ENCODE data around the gene FAM124B.
"Not testable (repeated sequence)": the region's sequence is repeated elsewhere in the genome, so short reads cannot be mapped to it uniquely, and the experiment has no call there.

FAM124B gene

DNA sequence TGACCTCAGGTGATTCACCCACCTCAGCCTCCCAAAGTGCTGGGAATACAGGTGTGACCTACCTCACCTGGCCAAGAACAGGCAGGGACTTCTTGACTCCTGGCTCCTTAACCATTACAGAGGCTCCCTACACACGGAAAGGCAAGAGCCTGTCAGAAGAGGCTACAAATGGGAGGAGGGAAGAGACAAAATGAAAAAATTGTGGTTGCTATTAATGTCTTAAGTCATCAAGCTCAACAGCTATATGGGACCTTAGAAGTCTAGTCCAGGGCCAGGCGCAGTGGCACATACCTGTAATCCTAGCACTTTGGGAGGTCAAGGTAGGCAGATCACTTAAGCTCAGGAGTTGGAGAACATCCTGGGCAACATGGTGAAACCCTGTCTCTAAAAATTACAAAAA lies 11.5 kb upstream of the FAM124B start:
- DNase-seq (ENCODE audit: low read depth in 1 of 2, low spot score in 1 of 2) = no peak

DNA sequence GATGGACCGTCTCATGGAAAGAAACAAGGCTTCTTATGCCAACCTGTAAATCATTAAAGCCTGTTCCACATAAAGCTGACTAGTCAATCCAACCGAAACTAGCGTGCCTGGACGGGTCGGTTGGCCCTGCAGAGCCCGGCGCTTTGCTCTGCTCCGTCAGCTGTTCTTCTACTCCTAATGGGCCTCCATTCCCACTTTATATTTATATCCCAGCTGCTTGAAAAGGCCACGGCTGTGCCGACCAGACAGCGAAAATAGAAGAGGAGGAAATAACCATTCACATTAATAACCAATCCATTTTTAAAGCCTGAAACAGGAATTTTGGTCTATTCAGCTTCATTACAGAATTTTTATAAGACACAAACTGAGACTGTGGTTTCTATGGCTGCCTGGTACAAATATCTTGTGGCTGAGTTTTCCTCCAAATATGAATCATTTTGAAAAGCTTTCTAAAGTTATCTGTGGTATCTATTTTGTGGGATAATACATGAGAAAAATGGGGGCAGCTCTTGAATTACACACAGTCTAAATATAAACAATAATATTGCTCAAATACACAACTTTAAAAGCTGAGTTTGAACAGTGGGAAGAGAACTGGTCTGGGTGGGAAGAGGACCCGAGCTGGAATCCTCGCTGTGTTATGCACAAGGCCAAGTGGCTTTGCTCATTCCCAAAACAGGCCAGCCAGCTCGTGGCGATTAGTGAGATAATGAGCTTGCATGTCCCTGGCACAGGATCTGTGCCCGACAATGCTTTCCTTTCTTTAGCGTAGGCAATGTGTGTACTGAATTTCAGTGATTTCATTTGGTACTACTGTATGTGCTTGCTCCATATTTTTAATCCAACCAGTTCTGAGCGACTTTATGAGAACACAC lies 10.5 kb upstream of the FAM124B start:
- no peak for DNase-seq (ENCODE audit: low read depth in 1 of 2, low spot score in 1 of 2)

DNA sequence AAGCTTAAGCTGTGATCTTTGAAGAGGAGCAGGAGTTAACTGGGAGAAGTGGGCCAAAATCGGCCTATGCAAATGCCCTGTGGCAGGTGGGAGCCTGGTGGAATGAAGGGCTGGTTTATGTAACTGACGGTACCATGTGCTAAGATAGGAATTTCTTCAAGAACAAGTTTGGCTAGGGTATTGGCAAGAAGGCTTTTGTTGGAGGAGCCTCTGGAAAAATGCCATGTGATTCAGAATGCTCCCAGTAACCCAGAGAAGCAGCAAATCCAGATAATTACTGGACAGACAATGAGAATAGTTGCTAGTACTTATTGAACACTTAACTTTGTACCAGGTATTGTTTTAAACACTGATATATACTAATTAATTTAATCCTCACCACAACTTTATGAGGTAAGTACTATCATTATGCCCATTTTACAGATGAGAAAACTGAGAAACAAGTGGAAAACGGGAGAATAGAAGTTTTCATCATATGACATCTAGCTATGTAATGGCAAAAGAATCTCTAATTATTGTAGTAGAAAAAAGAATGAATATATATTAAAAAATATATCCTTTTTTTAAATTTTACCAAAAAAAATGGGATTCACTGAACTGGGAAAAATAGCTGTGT lies 9.1 kb upstream of the FAM124B start:
- no peak for DNase-seq (ENCODE audit: low read depth in 1 of 2, low spot score in 1 of 2)

DNA sequence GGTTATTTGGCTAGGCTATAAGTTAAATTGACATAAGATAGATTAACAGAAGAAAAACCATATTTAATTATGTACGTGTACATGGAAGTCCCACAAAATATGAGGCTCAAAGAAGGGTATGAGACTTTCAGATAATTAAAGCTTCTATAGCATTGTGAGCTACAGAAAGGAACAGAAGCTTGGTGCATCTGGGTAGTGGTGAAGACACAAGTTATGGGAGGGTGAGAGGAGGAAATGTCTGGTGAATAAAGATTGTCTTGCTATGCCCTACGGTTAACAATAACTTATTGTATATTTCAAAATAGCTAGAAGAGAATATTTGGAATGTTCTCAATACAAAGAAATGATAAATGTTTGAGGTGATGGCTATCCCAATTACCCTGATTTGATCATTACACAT lies 6.8 kb upstream of the FAM124B start:
- DNase-seq (ENCODE audit: low read depth in 1 of 2, low spot score in 1 of 2) = no peak

DNA sequence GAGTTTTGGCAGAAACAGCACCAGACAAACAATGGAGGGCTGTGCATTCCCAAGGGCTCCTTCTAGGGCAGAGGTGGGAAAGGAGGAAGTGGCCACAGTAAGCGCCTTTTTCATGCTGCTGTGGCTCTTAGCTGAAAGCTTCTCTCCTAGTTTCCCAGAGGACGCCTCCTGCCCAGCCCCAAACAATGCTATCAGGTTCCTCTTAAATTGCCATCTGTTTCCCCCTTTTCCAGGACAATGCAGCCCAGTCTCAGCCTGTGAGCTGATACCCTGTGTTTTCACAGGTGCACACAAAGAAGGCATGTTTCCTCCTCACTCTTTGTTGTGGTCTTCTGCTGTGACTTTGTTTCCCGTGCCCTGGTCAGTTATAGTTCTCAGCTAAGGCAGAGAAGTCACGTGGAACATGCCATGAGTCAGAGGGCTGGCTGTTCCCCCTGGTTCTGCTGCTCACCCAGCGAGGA lies 5.4 kb upstream of the FAM124B start:
- no peak for DNase-seq (ENCODE audit: low read depth in 1 of 2, low spot score in 1 of 2)

DNA sequence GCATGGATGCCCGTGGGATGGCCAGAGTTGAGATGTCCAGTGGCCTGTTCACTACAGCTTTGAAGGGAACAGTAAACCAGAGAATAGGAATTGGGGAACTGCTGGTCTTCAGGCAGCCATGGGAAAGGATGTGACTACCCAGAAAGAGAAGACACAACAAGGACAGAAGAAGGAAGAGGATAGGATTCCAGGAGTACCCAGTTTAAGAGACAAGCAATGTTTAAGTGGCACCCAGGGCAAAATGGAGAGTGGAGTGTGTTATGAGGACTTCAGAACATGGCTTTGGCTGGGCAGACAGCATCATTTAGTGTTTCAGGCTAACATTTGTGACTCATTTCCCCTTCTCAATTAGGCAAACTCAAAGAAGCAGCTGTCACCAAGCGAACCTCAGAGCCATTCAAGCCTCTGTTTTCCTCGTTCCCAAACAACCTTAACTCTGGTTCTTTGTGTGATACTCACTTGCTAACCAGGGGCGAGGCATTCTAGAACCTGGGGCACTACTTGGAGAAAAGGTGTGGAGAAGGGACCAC lies 4.0 kb upstream of the FAM124B start:
- DNase-seq (ENCODE audit: low read depth in 1 of 2, low spot score in 1 of 2) = no peak

DNA sequence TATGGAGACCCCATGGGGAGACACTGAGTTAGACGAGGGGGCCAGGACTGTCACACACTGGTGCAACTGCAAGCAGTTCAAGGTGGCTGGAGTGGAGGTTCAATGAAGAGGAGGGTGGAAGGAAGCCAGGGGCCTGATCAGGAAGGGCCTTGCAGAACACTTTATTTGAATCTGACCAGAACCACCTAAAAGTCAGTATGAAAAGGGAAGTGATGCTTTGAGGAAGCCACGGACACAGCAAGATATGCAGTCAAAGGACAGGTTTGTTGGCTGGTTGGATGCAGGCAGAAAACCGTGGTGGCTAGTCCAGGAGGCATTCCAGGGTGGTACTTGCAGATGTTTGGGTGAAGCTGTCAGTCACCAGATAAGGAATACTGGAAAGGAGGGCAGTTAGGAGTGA lies 3.5 kb upstream of the FAM124B start:
- DNase-seq (ENCODE audit: low read depth in 1 of 2, low spot score in 1 of 2) = no peak

DNA sequence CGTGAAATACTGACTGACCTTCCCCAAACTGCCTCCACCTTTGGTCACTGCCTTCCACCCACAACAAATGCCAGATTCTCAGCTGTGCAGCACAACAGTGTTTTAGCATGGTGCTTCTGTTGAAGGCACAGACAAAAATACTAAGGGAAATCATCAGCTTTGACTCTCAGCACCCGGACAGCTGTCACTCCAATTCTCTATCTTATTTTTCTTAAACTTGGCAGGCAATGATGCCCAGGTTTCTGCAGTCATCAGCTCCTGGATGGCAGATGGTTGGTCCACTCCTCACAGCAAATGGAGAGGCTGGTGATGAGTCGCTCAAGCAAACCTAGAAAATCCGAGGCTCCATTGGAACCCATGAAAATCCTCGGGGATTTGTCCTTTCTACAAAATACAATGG lies 2.9 kb upstream of the FAM124B start:
- DNase-seq (ENCODE audit: low read depth in 1 of 2, low spot score in 1 of 2) = no peak

DNA sequence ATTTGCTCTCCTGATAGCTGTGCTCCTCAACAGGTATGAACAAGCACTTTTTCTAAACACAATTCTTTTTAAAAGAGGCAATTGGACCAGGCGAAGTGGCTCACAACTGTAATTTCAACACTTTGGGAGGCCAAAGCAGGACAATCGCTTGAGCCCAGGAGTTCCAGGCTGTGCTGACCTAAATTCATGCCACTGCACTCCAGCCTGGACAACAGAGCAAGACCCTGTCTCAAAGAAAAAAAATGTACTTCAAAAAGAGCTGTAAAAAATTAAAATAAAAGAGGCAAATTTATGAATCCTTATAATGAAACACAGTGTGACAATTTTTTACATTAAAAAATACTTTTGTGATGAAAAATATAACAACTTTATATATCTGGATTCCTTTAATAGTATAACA lies 1.8 kb upstream of the FAM124B start:
- no peak for DNase-seq (ENCODE audit: low read depth in 1 of 2, low spot score in 1 of 2)

DNA sequence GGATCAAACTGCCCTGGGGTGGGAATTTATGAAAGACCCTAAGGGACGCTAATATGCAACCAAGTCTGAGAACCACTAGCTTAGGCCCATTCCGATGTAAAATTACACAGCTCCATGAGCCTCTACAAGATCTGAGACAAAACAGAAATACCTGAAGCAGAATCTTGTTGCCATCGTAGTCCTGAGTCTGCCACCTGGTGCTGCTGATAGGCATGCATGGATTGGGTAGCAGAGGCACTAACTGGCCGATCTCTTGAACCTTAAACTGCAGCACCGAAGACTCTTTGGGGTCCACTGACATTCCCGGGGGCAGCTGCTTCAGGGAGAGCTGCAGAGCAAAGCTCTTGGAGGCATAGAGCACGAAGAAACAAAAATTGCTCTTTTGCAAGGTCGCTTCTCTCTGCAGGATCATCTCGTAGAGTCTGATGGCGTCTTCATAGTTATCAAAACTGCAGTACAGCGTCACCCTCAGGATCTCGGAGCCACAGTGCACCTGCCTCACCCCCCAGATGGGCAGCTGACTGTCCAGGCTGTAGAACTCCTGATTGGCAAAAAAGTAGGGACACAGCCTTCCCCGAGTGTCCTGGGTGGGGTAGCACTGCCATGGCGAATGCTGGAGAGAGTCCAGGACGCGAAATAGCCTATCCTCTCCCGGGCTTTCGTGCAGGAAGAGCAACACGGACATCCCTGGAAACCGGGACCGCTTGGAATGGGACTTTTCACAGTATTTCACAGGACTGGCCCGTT lies 848 bp downstream of the FAM124B start:
- no peak for DNase-seq (ENCODE audit: low read depth in 1 of 2, low spot score in 1 of 2)

DNA sequence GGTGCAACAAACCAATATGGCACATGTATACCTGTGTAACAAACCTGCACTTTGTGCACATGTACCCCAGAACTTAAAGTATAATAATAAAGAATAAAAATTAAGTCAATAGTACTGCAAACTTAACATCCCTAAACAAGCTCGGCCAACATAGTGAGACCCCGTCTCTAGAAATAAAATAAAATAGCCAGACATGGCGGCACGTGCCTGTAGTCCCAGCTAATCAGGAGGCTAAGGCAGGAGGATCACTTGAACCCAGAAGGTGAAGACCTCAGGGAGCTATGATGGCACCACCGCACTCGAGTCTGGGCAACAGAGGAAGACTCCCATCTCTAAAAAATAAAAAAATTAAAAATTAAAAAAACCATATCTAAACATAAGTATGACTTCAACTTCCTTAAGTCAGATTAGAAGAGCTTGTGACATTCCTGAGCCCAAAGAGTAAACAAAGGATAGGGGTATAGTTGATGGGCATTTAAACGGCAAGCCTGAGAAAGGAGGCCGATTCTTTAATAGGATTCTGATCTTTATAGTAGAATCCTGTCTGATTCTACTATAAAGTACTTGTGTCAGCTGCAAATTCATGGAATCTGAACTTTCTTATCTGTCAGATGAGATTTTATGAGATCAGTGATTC lies 1.6 kb downstream of the FAM124B start:
- no peak for DNase-seq (ENCODE audit: low read depth in 1 of 2, low spot score in 1 of 2)

DNA sequence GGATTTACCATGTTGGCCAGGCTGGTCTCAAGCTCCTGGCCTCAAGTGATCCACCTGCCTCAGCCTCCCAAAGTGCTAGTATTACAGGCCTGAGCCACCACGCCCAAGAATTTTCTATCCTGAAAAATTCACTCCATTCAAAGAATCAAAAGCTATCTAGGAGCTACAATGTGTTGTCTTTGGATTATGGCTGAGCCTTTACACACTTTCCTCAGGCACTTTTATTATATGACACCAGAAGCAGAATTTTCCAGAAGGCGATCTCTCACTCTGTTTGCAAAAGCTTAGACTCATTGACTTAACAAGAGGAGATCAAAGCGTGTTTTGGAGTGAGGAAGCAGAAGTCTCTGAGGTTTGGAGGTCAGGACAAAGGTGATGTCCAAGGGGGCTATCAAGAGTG lies 3.6 kb downstream of the FAM124B start:
- no peak for DNase-seq (ENCODE audit: low read depth in 1 of 2, low spot score in 1 of 2)

DNA sequence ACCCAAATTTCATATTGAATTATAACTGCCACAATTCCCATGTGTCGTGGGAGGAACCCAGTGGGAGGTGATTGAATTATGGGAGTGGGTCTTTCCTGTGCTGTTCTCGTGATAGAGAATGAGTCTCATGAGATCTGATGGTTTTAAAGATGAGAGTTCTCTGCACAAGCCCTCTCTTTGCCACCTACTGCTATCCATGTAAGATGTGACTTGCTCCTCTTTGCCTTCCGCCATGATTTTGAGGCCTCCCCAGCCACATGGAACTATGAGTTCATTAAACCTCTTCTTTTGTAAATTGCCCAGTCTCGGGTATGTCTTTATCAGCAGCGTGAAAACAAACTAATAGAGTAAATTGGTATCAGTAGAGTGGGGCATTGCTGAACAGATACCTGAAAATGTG lies 4.8 kb downstream of the FAM124B start:
- DNase-seq (ENCODE audit: low read depth in 1 of 2, low spot score in 1 of 2) = not testable (repeated sequence)

DNA sequence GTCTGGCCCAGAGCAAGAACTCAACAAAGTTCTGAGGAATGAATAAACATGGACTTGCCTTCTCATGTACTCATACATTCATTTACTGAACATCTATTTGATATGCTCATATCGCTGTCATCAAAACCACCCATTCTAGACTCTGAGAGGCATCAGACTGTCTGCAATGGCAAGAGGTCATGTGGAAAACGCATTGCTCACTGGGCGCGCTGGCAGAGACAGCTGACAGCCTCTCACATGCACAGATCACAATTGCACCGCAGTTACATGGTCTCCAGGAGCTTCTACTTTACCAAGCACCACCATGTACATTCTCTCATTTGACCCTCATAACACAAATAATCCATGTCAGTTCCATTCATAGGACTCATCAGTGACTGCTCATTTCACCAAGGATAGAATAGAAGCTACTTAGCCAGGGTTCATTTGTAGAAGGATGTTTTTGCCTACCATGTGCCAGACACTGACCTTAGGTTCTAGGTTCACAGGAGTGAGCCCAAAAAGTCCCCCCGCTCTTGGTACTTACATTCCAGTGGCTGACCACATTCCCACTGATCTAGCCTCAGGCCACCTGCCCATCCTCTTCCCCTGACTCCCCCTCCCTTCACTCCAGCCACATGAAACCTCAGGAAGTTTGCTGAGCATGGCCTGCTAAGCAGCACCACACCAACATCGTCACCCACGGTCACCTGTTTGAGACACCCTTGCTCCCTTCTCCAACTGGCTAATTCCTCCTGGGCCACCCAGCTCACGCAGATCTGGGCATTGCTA lies 6.1 kb downstream of the FAM124B start:
- DNase-seq (ENCODE audit: low read depth in 1 of 2, low spot score in 1 of 2) = no peak

DNA sequence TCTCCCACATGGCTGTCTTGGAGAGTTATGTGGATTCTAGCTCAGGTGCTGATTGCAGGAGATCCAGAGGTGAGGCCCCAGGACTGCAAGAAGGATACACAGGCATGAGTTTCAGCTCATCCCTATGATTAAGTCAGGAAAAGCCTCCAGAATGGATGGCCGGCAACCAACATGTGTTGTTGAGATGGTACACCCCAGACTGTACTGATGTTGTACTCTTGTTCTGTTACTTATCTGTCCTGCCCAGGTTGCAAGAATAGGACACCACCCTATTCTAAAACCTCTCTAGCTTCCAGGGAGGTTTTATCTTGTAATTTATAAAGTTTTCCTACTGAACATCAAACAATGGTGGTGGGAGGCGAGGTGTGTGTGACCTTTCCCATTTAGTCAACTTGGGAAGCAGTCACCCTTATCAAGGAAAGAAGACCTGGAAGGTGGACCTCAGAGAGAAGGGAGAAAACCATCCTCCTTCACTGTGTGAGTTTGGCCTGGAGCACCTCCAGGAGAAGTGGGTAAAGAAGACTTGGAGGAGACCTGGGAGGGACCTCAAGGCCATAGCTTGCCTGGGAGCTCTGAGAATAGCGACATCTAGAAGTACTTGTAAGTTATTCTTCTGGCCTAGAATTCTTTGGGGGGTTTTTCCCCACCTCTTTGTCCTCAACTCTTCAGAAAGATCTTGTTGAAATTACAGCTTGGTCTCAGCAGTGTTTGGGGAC lies 8.6 kb downstream of the FAM124B start:
- DNase-seq (ENCODE audit: low read depth in 1 of 2, low spot score in 1 of 2) = no peak

DNA sequence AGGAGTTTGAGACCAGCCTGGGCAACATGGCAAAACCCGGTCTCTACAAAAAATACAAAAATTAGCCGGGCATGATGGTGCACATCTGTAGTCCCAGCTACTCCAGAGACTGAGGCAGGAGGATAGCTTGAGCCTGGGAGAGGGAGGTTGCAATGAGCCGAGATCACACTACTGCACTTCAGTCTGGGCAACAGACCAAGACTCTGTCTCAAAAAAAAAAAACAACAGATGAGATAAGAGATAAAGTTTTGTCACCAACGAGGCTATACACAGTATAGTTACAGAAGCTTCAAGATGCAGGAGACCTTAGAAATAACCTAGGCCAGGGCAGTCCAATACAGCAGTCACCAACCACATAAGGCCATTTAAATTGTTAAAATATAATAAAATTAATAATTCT lies 9.4 kb downstream of the FAM124B start:
- DNase-seq (ENCODE audit: low read depth in 1 of 2, low spot score in 1 of 2) = no peak

DNA sequence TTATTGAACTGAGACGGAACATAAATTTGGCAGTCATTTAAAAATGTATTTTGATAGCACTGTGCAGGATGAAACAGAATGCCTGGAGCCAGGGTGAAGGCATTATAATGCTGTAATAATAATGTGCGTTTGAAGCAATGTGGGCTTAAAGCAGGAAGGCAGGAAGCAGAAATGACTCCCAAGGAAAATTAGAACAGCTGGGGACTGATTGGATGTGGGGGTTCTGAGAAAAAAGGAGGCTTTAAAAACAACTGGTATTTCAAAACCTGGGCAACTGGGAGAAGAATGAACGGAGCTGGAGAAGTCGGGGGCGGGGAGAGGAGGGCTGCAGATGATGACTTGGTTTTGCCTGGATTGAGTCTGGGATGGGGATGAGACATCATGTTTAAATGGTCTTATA lies 12.6 kb downstream of the FAM124B start:
- no peak for DNase-seq (ENCODE audit: low read depth in 1 of 2, low spot score in 1 of 2)

DNA sequence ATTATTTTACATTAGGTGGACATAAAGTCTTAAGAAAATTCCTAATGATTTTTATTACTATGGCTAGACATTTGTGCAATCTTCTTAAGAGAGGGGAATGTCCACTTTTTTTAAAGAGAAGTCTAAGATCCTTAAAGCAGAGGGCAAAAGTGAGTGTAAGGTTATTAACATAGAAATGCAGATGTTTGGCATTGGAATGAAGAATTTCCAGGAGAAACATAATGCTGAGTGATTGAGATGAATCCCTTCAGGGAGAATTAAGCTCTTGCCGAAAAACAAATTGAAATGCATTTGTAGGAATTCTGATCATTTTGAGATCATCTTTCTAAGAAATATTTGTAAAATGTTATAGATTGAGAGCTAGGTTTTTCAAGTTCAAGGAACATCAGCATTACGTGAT lies 15.0 kb downstream of the FAM124B start:
- no peak for DNase-seq (ENCODE audit: low read depth in 1 of 2, low spot score in 1 of 2)

DNA sequence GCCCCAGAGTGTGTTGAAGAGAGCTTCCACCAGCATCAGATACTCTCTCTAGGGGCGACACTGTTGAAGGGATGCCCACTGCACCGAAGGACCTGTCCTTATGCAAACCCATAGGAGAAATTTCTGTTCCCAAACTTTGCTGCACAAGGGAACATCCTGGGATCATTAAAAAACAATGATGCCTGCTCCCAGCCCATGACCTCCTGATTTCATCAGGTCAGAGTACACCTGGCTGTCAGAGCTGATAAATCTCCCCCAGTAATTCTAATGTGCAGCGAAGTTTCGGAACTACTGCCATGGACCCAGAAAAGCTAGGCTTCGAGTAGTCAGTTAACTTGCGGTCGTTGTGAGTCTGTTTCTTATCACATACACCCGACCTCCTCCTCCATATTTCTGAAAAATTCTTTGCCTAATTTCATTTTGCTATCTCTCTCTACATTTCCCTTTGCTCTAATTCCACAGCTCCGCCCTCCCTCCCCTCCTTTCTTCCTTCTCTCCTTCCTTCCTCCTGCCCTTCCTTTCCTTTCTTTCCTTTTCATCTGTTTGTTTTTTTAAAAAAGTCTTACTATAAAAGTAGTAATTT lies 18.8 kb downstream of the FAM124B start:
- no peak for DNase-seq (ENCODE audit: low read depth in 1 of 2, low spot score in 1 of 2)

DNA sequence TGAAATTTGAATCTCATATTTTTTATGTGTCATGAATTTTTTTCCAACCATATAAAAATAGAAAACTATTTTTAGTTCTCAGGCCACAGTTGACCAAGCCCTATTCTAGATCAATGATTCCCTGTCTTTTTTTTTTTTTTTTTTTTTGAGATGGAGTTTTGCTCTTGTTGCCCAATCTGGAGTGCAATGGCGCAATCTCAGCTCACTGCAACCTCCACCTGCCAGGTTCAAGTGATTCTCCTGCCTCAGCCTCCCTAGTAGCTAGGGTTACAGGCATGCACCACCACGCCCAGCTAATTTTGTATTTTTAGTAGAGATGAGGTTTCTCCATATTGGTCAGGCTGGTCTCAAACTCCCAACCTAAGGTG lies 19.6 kb downstream of the FAM124B start:
- not testable (repeated sequence) for DNase-seq (ENCODE audit: low read depth in 1 of 2, low spot score in 1 of 2)
